Endometrium (tissue), 2 donors: Measurements from ENCODE around the gene SLC7A8.

Experiments used
- FAIRE-seq: peaks from 2 replicates; lab custom pipeline; 2012; peaks lifted over from hg19 to GRCh38; lab: Jason Lieb, UNC
- donor health status: control.
- donor health status: control.

SLC7A8 gene

GRCh38 chr14:23093991-23094665 is 89.3 kb downstream of the SLC7A8 start:
- FAIRE-seq = no peak

GRCh38 chr14:23093526-23093925 is 89.9 kb downstream of the SLC7A8 start:
- FAIRE-seq = no peak

DNA sequence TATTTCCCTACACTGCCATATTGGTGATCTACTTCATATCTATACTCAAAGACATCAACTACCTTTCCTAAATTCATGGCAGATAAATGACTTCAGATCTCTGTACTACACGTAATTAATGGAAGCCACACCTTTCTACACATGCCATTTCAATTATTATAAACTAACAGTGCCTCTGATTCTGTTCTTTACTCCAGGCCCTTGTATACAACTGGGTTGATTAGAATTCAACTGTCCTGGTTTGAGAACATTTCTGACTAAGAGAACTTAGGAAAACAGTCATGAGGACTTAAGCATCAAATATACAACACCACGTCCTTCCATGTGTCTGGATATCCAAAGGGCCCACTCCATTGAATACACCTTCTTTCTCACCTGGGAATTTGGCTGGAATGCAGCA is 90.4 kb downstream of the SLC7A8 start:
- FAIRE-seq = no peak

GRCh38 chr14:23091294-23092225 is 91.9 kb downstream of the SLC7A8 start:
- no peak for FAIRE-seq

- no peak for FAIRE-seq
These were observed 93.2 kb downstream of the SLC7A8 start for GRCh38 chr14:23090254-23090636.

DNA sequence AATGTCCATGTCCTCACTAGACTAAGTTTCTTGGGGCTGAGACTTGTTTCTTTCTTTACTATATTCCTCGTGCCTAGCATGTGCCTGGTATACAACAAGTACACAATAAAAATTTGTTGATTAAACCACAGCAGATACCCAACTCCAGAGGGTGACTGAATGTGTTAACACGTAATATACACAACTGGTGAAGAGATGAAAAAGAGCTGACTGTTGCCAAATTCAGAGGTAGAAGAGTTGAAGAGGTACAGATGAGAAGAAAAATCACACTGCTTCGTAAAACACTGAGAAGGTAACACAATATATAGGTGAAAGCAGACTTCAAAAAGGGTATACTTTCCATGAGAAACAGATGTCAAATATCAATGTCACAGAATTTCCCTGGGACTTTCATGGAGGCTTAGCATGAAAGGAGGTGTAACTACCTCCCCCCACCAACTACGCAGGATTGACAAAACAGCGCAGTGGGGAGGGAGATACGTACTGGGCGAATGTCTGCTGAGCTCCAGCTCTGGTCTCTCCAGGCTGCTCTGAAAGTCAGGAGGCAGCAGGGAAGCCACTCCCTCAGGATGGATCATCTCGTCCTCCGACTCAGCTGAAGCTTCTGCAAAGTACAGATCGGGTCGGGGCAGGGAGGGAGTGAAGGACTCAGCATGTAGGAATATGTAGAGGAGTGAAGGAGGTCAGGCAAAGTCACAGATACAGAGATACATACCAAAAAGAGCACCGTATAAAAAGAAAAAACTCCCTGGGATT is 93.8 kb downstream of the SLC7A8 start:
- FAIRE-seq = no peak

DNA sequence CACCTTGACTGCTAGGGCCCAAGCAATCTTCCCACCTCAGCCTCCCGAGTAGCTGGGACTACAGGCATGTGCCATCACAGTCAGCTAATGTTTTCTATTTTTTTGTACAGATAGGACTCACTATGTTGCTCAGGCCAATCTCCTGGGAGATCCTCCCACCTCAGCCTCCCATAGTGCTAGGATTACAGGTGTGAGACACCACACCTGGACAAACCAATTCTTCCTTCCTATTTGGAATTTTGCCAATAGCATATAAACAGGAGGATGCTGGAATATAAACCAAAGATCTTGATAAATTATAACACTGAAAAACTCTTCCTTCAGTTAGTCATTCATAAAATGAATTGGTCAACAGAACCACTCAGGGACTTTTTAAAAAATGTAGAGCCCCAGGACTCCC is 96.9 kb downstream of the SLC7A8 start:
- no peak for FAIRE-seq

GRCh38 chr14:23085458-23085857 is 98.0 kb downstream of the SLC7A8 start:
- no peak for FAIRE-seq

GRCh38 chr14:23080474-23080873 is 103.0 kb downstream of the SLC7A8 start:
- no peak for FAIRE-seq

- FAIRE-seq = no peak
These were observed 103.7 kb downstream of the SLC7A8 start for GRCh38 chr14:23079716-23080115.

- no peak for FAIRE-seq
These were observed 104.8 kb downstream of the SLC7A8 start for GRCh38 chr14:23078692-23079116.

- no peak for FAIRE-seq
These were observed 105.5 kb downstream of the SLC7A8 start for GRCh38 chr14:23077962-23078361.

DNA sequence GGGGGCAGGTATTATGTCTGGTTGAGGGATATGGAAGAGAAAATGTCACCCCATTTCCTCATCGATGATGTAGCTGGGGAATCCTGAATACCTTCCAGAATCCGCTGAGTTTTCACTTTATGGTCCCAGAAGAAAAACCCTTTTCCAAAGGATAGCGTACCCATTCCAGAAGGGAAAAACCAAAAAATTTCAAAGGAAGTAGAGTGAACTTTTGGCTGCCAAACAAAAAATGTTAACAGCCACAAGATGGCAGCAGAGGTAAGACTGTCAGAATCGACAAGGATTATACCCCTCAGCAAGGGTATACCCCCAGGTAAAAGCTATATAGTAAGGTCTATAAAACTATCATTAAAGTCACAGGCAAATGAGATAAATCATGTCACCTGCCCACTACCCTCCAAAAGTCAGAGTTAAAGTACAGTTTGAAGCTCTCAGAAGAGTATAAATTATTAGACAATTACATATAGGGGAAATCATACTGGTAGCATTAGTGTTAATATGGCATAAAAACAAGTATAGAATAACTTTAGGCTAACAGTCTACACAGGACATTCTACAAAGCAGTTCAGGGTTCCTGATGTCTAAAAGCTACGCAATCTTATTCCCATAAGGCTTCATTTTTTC is 106.6 kb downstream of the SLC7A8 start:
- no peak for FAIRE-seq
